22Rv1 (cell line): Measurements from ENCODE around the gene TEX22.

Experiments
- CTCF ChIP-seq: fragments of 450-650 bp; IDR thresholded peaks from 2 replicates; pipeline ENCODE4 v1.5.1; 2017; ENCODE audit warnings: mild to moderate bottlenecking
- ZFX ChIP-seq: fragments of 450-650 bp; IDR thresholded peaks from 2 replicates; pipeline ENCODE4 v1.6.1; 2017; ENCODE audit warnings: antibody characterized with exemption, borderline replicate concordance

GRCh38 chr14:105368032-105368417, 30.3 kb upstream of the TEX22 start:
- TF ChIP-seq CTCF (no peak), ZFX (no peak)
